Neural progenitor cell (in vitro differentiated cells): ENCODE results near the gene LIG3. TPM values are rescaled to one million over a fixed set of nuclear protein-coding genes. Genes with fewer than 3 reads are reported as not detected.

Source experiments
- DNase-seq: peaks from one replicate; pipeline ENCODE4 v3.0.0-alpha.2; 2016; ENCODE audit warnings: low spot score
- H2AFZ ChIP-seq: fragments of 200-600 bp; sonication (generic); replicated peaks from 2 replicates; pipeline ENCODE4 v1.6.1; 2016; ENCODE audit warnings: antibody characterized with exemption
- H3F3A ChIP-seq: fragments of 200-600 bp; sonication (generic); 2 replicates; pipeline ENCODE4 v1.6.1; 2016; ENCODE audit warnings: antibody characterized with exemption, low read depth
- H3K27ac ChIP-seq: fragments of 200-600 bp; sonication (generic); 2 replicates; pipeline ENCODE4 v1.5.1; 2016; ENCODE audit warnings: mild to moderate bottlenecking
- H3K27me3 ChIP-seq: fragments of 200-600 bp; sonication (generic); 2 replicates; pipeline ENCODE4 v1.6.1; 2016; ENCODE audit warnings: mild to moderate bottlenecking, moderate library complexity
- H3K36me3 ChIP-seq: fragments of 200-600 bp; sonication (generic); 2 replicates; pipeline ENCODE4 v1.5.1; 2016
- H3K4me1 ChIP-seq: fragments of 200-600 bp; sonication (generic); 2 replicates; pipeline ENCODE4 v1.6.1; 2016; ENCODE audit warnings: mixed run types
- H3K4me2 ChIP-seq: fragments of 200-600 bp; sonication (generic); 2 replicates; pipeline ENCODE4 v1.6.1; 2016
- H3K4me3 ChIP-seq: fragments of 200-600 bp; sonication (generic); 2 replicates; pipeline ENCODE4 v1.5.1; 2016
- H3K79me2 ChIP-seq: fragments of 200-600 bp; sonication (generic); 2 replicates; pipeline ENCODE4 v1.6.1; 2016; ENCODE audit warnings: low read depth
- H3K9ac ChIP-seq: fragments of 200-600 bp; sonication (generic); 2 replicates; pipeline ENCODE4 v1.6.1; 2016
- H3K9me3 ChIP-seq: fragments of 200-600 bp; sonication (generic); 2 replicates; pipeline ENCODE4 v1.5.1; 2016; ENCODE audit warnings: low read depth
- H4K20me1 ChIP-seq: fragments of 200-600 bp; sonication (generic); 2 replicates; pipeline ENCODE4 v1.6.1; 2016; ENCODE audit warnings: low read depth
- H3K27ac Mint-ChIP-seq: 3 replicates; pipeline ENCODE4 v1.8.0; 2021; ENCODE audit warnings: mixed read lengths
- H3K27me3 Mint-ChIP-seq: 2 replicates; pipeline ENCODE4 v1.8.0; 2022; ENCODE audit warnings: low read depth, mild to moderate bottlenecking, inconsistent platforms, moderate library complexity, mixed read lengths; ENCODE audit not compliant: insufficient read depth
- H3K36me3 Mint-ChIP-seq: 3 replicates; pipeline ENCODE4 v1.8.0; 2021; ENCODE audit warnings: mixed read lengths
- H3K4me1 Mint-ChIP-seq: 3 replicates; pipeline ENCODE4 v1.8.0; 2021; ENCODE audit warnings: mixed read lengths
- H3K4me3 Mint-ChIP-seq: 3 replicates; pipeline ENCODE4 v1.8.0; 2021; ENCODE audit warnings: mild to moderate bottlenecking, moderate library complexity, mixed read lengths
- H3K9me3 Mint-ChIP-seq: 3 replicates; pipeline ENCODE4 v1.8.0; 2020; ENCODE audit warnings: mixed read lengths
- EZH2 ChIP-seq: fragments of 200-600 bp; sonication (generic); IDR thresholded peaks from 2 replicates; pipeline ENCODE4 v1.6.1; 2017; ENCODE audit warnings: antibody characterized with exemption, mild to moderate bottlenecking, moderate library complexity
- EZH2phosphoT487 ChIP-seq: fragments of 200-600 bp; sonication (generic); IDR thresholded peaks from 2 replicates; pipeline ENCODE4 v1.6.1; 2017; ENCODE audit warnings: antibody characterized with exemption
- total RNA-seq: library from RNA; depleted of rRNA; stranded (reverse); fragments of >200 nt; gene quantifications from 2 replicates; pipeline ENCODE4 v1.2.3, GENCODE V29; 2015; ENCODE audit warnings: low replicate concordance
- TF ChIP-seq, protein P1 (sequence below): fragments of 200-600 bp; sonication (generic); IDR thresholded peaks from 2 replicates; pipeline ENCODE4 v1.5.1; 2017; ENCODE audit warnings: antibody characterized with exemption, mild to moderate bottlenecking

Gene LIG3
- total RNA-seq, 1 donor from 2014 or later = 89.6 TPM

DNA sequence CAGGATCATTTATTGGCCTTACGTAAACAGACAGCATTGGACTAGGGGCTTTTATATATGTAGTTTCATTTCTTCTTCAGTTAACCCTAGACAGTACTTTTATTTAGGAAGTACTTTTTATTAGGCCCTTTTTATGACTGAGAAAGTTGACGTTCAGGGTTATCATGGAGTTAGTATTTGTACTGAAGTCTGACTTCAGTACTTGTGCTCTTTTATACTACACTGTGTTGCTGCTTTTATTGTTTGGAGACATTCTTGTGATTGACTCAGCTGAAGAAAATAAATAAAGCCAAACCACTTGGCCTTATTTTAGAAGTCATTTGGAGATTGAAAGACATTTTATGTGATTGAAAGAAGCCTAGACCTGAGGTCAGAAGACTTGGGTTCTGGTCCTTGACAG, 6.9 kb downstream of the LIG3 start:
- peaks cover 3% of the 10 kb centered on the region for H3K4me1 ChIP-seq
- H3K79me2 ChIP-seq = peaks cover 53% of the 10 kb centered on the region
- H3K4me3 ChIP-seq = no peak overlapping the region
- no peak overlapping the region for H3K4me3 Mint-ChIP-seq
- H3K9ac ChIP-seq = no peak overlapping the region
- H3K36me3 Mint-ChIP-seq = peaks cover 42% of the 10 kb centered on the region
- no peak for DNase-seq
- H4K20me1 ChIP-seq = peaks cover 21% of the 10 kb centered on the region
- H3K4me1 Mint-ChIP-seq = peaks cover 17% of the 10 kb centered on the region
- no peak overlapping the region for H2AFZ ChIP-seq
- peaks cover 9% of the 10 kb centered on the region for H3K36me3 ChIP-seq
- H3K27me3 Mint-ChIP-seq = no peaks in the 10 kb centered on the region
- H3F3A ChIP-seq = no peaks in the 10 kb centered on the region
- no peak overlapping the region for H3K27ac Mint-ChIP-seq
- H3K9me3 ChIP-seq = no peaks in the 10 kb centered on the region
- H3K4me2 ChIP-seq = no peak overlapping the region
- H3K9me3 Mint-ChIP-seq = no peaks in the 10 kb centered on the region
- no peak overlapping the region for H3K27ac ChIP-seq
- TF ChIP-seq EZH2phosphoT487 (no peak), EZH2 (no peak)
- TF ChIP-seq, protein P1, sequence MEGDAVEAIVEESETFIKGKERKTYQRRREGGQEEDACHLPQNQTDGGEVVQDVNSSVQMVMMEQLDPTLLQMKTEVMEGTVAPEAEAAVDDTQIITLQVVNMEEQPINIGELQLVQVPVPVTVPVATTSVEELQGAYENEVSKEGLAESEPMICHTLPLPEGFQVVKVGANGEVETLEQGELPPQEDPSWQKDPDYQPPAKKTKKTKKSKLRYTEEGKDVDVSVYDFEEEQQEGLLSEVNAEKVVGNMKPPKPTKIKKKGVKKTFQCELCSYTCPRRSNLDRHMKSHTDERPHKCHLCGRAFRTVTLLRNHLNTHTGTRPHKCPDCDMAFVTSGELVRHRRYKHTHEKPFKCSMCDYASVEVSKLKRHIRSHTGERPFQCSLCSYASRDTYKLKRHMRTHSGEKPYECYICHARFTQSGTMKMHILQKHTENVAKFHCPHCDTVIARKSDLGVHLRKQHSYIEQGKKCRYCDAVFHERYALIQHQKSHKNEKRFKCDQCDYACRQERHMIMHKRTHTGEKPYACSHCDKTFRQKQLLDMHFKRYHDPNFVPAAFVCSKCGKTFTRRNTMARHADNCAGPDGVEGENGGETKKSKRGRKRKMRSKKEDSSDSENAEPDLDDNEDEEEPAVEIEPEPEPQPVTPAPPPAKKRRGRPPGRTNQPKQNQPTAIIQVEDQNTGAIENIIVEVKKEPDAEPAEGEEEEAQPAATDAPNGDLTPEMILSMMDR = no peak
- H3K27me3 ChIP-seq = no peaks in the 10 kb centered on the region

DNA sequence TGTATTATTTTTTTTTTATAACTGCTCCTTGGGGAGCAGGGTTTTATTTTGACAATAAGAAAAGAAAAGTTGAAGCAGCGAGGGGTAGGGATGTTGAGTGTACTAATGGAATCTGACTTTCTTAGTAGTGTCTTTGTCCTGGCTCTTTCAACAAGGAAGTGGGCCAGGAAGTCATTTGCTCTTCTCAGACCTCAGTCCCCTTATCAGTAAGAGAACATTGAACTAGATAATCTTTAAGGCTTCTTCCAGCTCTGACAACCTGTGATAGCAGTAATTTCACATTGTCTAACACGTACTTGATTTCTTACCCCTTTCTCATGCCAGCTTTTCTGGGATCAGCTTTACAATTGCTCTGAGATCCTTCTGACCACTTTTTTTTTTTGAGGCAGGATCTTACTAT, 8.3 kb downstream of the LIG3 start:
- no peak overlapping the region for H2AFZ ChIP-seq
- H3K9me3 ChIP-seq = no peaks in the 10 kb centered on the region
- H3K27me3 Mint-ChIP-seq = no peaks in the 10 kb centered on the region
- peaks cover 14% of the 10 kb centered on the region for H4K20me1 ChIP-seq
- no peak overlapping the region for H3K27ac Mint-ChIP-seq
- H3K27ac ChIP-seq = no peak overlapping the region
- H3K36me3 ChIP-seq = peaks cover 9% of the 10 kb centered on the region
- H3K4me1 Mint-ChIP-seq = peaks cover 7% of the 10 kb centered on the region
- no peak overlapping the region for H3K9ac ChIP-seq
- TF ChIP-seq EZH2 (no peak), EZH2phosphoT487 (no peak)
- H3K9me3 Mint-ChIP-seq = no peaks in the 10 kb centered on the region
- peaks cover 51% of the 10 kb centered on the region for H3K36me3 Mint-ChIP-seq
- H3K79me2 ChIP-seq = peaks cover 39% of the 10 kb centered on the region
- no peak for DNase-seq
- H3F3A ChIP-seq = no peaks in the 10 kb centered on the region
- H3K4me2 ChIP-seq = no peak overlapping the region
- H3K27me3 ChIP-seq = no peaks in the 10 kb centered on the region
- no peak overlapping the region for H3K4me3 Mint-ChIP-seq
- no peak overlapping the region for H3K4me3 ChIP-seq
- H3K4me1 ChIP-seq = no peaks in the 10 kb centered on the region

DNA sequence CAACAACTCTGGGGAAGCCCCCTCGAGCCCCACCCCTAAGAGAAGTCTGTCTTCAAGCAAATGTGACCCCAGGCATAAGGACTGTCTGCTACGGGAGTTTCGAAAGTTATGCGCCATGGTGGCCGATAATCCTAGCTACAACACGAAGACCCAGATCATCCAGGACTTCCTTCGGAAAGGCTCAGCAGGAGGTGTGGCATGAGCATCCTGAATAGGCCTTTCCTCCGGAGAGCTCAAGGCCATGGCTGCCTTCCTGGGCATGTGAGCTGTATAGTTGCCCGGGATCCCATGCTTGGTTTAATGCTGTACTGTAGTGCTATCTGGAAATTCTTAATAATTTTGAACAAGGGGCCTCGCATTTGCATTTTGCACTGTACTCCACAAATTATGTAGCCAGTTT, 9.2 kb downstream of the LIG3 start:
- Histone ChIP-seq H3K9me3 (no peaks in the 10 kb centered on the region), H2AFZ (no peak overlapping the region), H3K79me2 (peaks cover 30% of the 10 kb centered on the region), H3K27ac (no peak overlapping the region), H3K4me1 (no peaks in the 10 kb centered on the region), H3K36me3 (peaks cover 9% of the 10 kb centered on the region), H3K9ac (no peak overlapping the region), H3K27me3 (no peaks in the 10 kb centered on the region), H3K4me2 (no peak overlapping the region), H4K20me1 (peaks cover 14% of the 10 kb centered on the region), H3F3A (no peaks in the 10 kb centered on the region), H3K4me3 (no peak overlapping the region)
- no peak for DNase-seq
- TF ChIP-seq, protein P1 = no peak
- TF ChIP-seq EZH2 (no peak), EZH2phosphoT487 (no peak)
- H3K36me3 Mint-ChIP-seq = peaks cover 50% of the 10 kb centered on the region
- H3K4me3 Mint-ChIP-seq = no peak overlapping the region
- H3K4me1 Mint-ChIP-seq = no peaks in the 10 kb centered on the region
- no peaks in the 10 kb centered on the region for H3K27me3 Mint-ChIP-seq
- H3K27ac Mint-ChIP-seq = no peak overlapping the region
- no peaks in the 10 kb centered on the region for H3K9me3 Mint-ChIP-seq

DNA sequence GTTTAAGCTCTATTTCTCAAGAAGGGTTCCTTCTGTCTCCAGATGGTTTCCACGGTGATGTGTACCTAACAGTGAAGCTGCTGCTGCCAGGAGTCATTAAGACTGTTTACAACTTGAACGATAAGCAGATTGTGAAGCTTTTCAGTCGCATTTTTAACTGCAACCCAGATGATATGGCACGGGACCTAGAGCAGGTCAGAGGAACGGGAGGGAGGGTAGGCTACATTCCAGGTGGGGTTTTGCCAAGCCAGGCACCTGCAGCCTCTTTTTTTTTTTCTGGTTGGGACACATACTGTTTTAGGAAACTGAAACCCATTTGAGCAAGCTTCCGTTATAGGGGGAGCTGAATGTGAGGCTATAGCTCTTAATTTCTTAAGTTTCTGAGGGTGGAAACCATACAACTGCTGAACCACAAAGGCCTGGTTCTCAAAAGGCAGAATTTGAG, 10.6 kb downstream of the LIG3 start:
- Mint-ChIP-seq H3K4me3 (no peak overlapping the region), H3K27ac (no peak overlapping the region), H3K9me3 (no peaks in the 10 kb centered on the region), H3K27me3 (no peaks in the 10 kb centered on the region), H3K4me1 (no peaks in the 10 kb centered on the region), H3K36me3 (peaks cover 52% of the 10 kb centered on the region)
- Histone ChIP-seq H3K4me3 (no peak overlapping the region), H3K79me2 (peaks cover 16% of the 10 kb centered on the region), H3K27me3 (no peaks in the 10 kb centered on the region), H3K4me2 (no peak overlapping the region), H3K9ac (no peak overlapping the region), H3K27ac (no peak overlapping the region), H3F3A (no peaks in the 10 kb centered on the region), H3K9me3 (no peaks in the 10 kb centered on the region), H4K20me1 (peaks cover 8% of the 10 kb centered on the region), H3K36me3 (peaks cover 9% of the 10 kb centered on the region), H3K4me1 (no peaks in the 10 kb centered on the region), H2AFZ (no peak overlapping the region)
- DNase-seq = no peak
- no peak for TF ChIP-seq EZH2
- TF ChIP-seq EZH2phosphoT487 = no peak
- TF ChIP-seq, protein P1 = no peak
